Measurements from ENCODE around the gene OR13C9.

DNA sequence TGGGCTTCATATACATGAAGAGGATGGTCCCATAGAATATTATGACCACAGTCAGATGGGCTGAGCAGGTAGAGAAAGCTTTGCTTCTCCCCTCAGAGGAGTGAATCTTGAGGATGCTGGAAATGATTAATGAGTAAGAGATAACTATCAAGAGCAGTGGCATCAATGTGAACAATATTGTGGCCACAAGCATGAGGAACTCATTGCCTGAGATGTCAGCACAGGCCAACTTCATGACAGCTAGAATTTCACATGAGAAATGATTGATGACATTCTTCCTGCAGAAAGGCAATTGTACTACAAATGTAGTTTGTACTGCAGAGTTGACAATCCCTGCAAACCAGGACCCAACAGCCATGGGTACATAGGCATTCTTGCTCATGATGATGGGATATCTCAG lies 586 bp downstream of the OR13C9 start:
- no peak for TF ChIP-seq POLR2A (IDR thresholded peaks at IDR 0.05)
- TF ChIP-seq, protein P1, sequence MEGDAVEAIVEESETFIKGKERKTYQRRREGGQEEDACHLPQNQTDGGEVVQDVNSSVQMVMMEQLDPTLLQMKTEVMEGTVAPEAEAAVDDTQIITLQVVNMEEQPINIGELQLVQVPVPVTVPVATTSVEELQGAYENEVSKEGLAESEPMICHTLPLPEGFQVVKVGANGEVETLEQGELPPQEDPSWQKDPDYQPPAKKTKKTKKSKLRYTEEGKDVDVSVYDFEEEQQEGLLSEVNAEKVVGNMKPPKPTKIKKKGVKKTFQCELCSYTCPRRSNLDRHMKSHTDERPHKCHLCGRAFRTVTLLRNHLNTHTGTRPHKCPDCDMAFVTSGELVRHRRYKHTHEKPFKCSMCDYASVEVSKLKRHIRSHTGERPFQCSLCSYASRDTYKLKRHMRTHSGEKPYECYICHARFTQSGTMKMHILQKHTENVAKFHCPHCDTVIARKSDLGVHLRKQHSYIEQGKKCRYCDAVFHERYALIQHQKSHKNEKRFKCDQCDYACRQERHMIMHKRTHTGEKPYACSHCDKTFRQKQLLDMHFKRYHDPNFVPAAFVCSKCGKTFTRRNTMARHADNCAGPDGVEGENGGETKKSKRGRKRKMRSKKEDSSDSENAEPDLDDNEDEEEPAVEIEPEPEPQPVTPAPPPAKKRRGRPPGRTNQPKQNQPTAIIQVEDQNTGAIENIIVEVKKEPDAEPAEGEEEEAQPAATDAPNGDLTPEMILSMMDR (IDR thresholded peaks at IDR 0.05): no peak

All from esophagus squamous epithelium (tissue), 4 donors.